NCI-H1930 (cell line): ENCODE results near the gene LRP8.

Experiments
- DNase-seq, 2 experiments: peaks; one replicate each; lab custom pipeline; 2025; lab: John Stamatoyannopoulos, UW

LRP8 gene

DNA sequence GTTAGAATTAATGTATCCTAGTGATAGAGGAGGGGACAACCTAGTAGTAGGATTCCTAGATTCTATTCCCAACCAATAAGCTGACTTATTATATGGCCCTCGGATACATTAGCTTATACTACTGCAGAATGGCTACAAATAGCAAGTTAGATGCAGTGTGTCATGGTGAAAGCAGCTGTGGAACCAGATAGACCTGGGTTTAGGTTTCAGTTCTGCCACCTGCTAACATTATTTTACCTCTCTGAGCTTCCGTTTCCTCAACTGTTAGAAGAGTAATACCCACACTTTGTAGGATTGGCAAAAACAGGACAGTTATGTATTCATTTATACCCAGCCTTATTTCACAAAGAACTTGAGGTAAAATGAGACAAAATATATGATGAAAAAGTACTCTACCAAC is 67.9 kb downstream of the LRP8 start:
- no peak for DNase-seq

GRCh38 chr1:53258216-53258615 is 69.7 kb downstream of the LRP8 start:
- DNase-seq = no peak

DNA sequence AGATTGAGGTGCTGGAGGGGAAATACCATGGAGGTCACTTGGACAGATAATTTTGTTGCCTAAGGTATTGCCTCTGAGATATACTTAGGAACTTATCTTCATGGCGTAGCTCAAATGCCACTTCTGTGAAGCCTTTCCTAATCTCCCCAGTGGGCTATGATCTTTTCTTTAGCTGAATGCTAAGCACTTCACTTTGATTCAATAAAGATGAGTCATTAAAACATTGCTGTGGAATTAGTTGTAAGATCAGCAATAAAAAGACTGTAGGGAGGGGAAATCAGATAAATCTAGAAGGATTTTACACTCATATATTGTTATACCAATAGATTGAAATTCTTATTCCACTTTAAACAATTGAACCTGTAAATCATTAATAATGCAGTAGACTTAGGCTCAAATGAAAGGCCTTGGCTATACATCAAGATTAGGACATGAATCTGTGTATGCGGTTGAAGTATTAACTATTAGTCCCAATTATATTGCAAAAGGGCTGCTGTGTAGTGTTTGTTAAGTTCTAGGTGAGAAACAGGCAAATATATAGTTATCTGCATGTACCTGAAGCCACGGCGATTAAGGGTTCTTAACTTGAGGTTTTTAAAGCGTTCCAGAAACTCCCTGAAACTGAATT is 70.3 kb downstream of the LRP8 start:
- DNase-seq = no peak

GRCh38 chr1:53256511-53257453 is 71.1 kb downstream of the LRP8 start:
- DNase-seq = no peak

- no peak for DNase-seq
These were observed 72.8 kb downstream of the LRP8 start for GRCh38 chr1:53255031-53255430.

DNA sequence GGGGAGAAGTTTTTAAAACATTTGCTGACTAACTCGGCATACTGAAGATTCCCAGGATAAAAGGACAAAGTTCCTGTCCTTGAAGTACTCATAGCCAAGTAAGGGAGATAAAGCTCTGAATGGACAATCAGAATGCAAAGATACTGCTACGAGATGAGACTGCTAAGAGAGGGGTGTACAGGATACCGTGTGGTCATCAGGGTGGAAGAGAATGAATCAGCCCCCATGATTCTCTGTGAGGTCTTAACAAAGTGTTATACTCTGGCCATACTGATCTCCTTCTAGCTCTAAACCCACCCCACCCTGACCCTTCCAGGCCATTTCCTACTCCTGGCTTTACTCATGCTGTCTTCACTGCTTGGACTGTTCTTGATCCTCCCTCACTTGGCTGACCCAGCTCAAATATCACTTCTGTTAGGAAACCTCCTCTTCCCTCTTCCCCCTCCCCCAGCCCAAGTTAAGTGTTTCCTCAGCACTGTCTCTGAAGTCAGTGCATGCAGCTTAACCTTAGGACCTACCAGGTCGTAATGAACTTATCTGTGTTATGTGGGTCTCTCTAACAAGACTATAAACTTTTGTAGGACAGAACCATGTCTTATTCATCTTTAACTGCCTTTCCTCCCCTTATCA is 73.7 kb downstream of the LRP8 start:
- DNase-seq = no peak

- no peak for DNase-seq
These were observed 77.5 kb downstream of the LRP8 start for GRCh38 chr1:53250325-53250724.

- no peak for DNase-seq
These were observed 78.2 kb downstream of the LRP8 start for GRCh38 chr1:53249706-53250105.

DNA sequence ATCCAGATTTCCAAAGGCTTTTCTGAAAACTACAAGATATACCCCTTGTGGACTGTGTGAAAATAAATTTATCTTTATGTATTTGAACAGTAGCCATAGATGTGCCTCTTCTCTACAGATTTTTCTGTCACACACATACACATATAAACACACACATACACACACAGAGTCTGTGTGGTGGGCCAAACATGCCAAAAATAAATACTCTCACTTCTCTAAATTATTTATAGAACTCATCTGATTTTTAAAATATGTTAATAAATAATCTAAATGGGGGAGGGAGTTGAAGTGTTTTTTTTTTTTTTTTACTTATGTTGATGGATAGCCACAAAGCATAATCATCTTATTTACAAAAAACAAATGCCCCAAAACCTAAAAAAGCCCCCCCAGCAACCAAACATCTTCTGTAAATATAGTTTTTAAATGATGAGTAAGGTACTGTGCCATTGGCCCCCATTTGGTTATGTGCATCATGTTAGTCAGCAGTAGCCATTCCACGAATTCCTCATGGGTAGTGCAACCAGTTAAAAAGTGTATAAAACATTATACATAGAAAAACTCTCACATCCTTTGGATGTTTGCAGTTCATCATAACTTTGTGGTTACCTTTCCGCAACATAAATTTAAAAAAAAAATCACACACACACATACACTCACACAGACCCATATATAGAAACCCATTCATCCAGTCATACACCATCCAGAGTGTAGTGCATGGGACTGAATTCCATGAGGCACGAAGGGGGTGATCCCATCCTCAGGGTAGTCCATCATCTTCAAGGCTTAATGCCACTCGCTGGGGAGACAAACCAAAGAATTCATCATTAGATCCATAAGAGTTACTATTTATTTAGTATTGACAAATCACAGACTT is 81.4 kb downstream of the LRP8 start:
- DNase-seq = no peak

- no peak for DNase-seq
These were observed 83.7 kb downstream of the LRP8 start for GRCh38 chr1:53244141-53244540.

- DNase-seq = no peak
These were observed 85.5 kb downstream of the LRP8 start for GRCh38 chr1:53242381-53242780.

GRCh38 chr1:53241828-53242227 is 86.0 kb downstream of the LRP8 start:
- no peak for DNase-seq

DNA sequence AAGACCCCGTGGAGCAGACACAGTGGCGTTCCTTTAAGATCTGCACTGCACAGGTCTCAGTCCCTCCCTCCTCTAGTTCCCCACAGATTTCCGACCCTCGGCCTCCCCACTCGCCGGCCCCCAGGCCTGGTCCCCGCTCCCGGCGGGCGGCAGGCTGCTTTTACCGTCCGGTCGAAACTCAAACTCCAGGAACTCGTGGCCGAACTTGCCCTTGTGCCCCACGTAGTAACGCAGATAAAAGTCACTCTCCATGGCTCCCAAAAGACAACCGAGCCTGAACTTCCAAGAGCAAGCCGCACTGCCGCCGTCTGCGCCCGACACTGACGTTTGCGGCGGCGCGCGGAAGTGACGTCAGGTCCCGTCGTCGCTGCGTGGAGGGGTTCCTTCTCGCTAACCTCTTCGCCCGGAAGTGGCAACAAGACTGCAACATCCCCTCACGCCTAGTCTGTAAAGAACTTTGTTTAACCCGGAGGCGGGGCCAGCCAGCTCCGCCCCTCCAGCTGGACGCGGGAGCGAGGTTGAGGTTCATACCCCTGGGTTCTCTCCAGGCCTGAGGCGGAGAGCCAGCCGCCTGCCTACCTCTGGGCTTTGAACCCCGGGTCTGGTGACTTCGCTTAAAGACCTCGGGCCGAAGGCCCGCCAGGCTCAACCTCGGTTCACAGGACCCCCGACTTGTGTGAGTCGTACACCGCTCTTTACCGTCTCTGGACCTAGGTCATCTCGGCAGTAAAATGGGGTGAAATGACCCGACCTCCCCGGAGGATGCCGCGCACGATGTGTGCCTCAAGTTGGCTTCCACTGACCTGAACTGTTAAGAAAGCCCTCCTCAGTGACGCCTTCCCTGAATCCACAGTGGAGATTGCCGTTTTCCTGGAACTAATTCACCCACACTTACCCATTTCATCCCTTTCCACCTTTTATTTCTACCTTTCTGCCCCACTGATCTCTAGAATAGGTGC is 89.4 kb downstream of the LRP8 start, which contains the start of gene MAGOH:
Gene MAGOH, minus strand, starts transcription at position 322 of the 959 bp plus-strand sequence. Its CDS starts 70 bp downstream, at position 252.
- peak; percentile 77 to 92 for DNase-seq

DNA sequence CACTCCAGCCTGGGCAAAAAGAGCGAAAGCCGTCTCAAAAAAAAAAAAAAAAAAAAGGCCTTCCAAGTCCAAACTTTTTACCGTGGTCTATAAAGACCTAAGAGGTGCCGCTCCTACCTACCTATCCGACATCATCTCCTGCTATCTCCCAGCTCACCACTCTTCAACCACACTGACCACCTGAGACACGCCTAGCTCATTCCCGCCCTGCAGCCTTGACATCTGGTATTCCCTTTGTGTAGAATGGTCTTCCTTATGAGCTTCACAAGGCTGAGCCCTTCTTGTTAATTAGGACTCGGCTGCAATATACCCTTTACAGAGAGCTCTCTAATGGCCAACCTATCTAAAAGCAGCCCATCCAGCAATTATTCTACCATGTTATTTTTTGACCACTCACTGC is 90.2 kb downstream of the LRP8 start:
- DNase-seq = no peak

GRCh38 chr1:53220962-53221286 is 106.9 kb downstream of the LRP8 start:
- no peak for DNase-seq

DNA sequence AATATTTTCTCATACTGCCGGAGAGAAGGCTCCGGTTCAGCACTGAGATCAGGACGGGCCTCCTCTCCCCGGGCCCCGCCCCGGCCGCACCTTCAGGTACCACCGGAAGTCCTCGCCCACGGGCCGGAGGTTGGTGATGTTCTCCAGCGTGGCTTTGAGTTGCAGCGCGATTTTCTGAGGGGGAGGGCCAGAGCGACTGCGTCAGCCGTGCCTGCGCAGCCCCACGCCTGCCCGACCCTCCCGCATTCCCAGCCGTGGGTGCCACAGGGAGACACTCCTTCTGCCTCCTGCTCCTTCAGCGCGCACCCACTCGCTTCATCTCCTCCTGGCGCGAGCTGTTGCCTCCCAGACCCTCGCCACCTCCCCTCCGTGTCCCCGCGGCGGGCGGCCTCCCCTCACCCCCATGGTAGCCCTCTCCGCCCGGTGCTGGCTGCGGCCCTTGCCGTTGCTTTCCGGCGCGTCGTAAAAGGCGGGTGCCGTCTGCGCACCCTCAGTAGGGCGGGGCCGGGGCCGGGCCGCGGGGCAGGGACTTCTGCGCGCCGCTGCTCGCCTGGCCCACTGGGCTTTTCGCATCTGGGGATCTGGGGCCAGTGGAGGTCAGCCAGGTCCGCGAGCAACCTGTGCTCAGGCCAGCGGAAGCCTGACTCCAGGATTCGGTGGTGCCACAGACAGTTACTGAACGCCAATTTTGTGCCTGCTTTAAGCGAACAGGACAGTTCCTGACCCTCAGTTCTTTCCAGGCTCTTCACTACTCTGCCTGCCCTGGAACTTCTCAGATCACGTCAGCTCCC is 107.5 kb downstream of the LRP8 start, which contains the start of gene CZIB:
Gene CZIB, minus strand, starts transcription at position 464 of the 791 bp plus-strand sequence. Its CDS starts 59 bp downstream, at position 405.
- peak; percentile 89 to 91 for DNase-seq

DNA sequence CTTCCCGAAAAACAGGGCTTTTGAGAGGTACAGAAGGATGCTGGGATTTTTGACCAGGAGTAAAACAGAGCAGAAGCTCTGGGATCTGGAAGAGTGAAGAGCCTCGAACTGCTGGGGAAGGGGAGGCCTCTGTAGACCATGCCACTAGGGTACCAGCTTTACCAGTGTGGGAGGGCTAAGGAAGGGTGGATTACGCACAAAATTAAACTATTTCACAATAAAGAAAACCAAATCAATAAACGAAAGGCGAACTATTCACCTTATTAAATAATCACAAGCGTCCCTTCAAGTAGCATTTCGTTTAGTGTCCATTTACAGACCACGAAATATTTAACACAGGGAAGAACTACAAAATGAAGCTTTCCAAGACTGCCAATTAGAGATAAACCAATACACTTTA is 108.2 kb downstream of the LRP8 start:
- DNase-seq = no peak

- no peak for DNase-seq
These were observed 109.7 kb downstream of the LRP8 start for GRCh38 chr1:53218201-53218600.

GRCh38 chr1:53214376-53214940 is 113.4 kb downstream of the LRP8 start:
- DNase-seq = no peak
